KMS-11 (cell line): ENCODE data around the gene FBXO34.

Source experiments
- H2AFZ ChIP-seq: fragments of 200-600 bp; sonication (generic); 2 replicates; pipeline ENCODE4 v1.6.1; 2016; ENCODE audit warnings: antibody characterized with exemption, mixed run types, low read depth
- H3K27ac ChIP-seq: fragments of 200-600 bp; sonication (generic); 2 replicates; pipeline ENCODE4 v1.6.1; 2016; ENCODE audit warnings: mild to moderate bottlenecking, mixed run types
- H3K27me3 ChIP-seq: fragments of 200-600 bp; sonication (generic); 2 replicates; pipeline ENCODE4 v1.6.1; 2017; ENCODE audit warnings: mild to moderate bottlenecking, low read depth, mixed run types, moderate library complexity; ENCODE audit not compliant: insufficient read depth
- H3K36me3 ChIP-seq: fragments of 200-600 bp; sonication (generic); 2 replicates; pipeline ENCODE4 v1.6.1; 2017; ENCODE audit warnings: mild to moderate bottlenecking, mixed run types; ENCODE audit not compliant: insufficient read depth
- H3K4me1 ChIP-seq: fragments of 200-600 bp; sonication (generic); 2 replicates; pipeline ENCODE4 v1.6.1; 2016; ENCODE audit warnings: mild to moderate bottlenecking, low read depth, mixed run types; ENCODE audit not compliant: poor library complexity, severe bottlenecking
- H3K4me2 ChIP-seq: fragments of 200-600 bp; sonication (generic); 2 replicates; pipeline ENCODE4 v1.7.0; 2016; ENCODE audit warnings: mild to moderate bottlenecking, mixed run types
- H3K4me3 ChIP-seq: fragments of 200-600 bp; sonication (generic); IDR thresholded peaks from 2 replicates; pipeline ENCODE4 v1.6.1; 2017; ENCODE audit warnings: low read depth, low read length, mixed read lengths; ENCODE audit not compliant: insufficient read depth
- H3K79me2 ChIP-seq: fragments of 200-600 bp; sonication (generic); 2 replicates; pipeline ENCODE4 v1.6.1; 2016; ENCODE audit warnings: low read depth, mixed run types; ENCODE audit not compliant: insufficient read depth
- H3K9ac ChIP-seq: fragments of 200-600 bp; sonication (generic); 2 replicates; pipeline ENCODE4 v1.6.1; 2016; ENCODE audit warnings: mild to moderate bottlenecking, mixed run types
- H4K20me1 ChIP-seq: fragments of 200-600 bp; sonication (generic); 2 replicates; pipeline ENCODE4 v1.6.1; 2016; ENCODE audit warnings: mild to moderate bottlenecking, mixed run types; ENCODE audit not compliant: insufficient read depth
- CTCF ChIP-seq: fragments of 200-600 bp; sonication (generic); conservative IDR thresholded peaks from 2 replicates; pipeline ENCODE4 v1.6.1; 2017; ENCODE audit warnings: low read depth, mild to moderate bottlenecking, antibody characterized with exemption, low read length, moderate library complexity, mixed read lengths

FBXO34 gene

GRCh38 chr14:55373784-55374705 lies 102.8 kb downstream of the FBXO34 start:
- H3K36me3 ChIP-seq = no peaks in the 10 kb centered on the region
- TF ChIP-seq CTCF = no peak

GRCh38 chr14:55374771-55375170 lies 103.5 kb downstream of the FBXO34 start:
- Histone ChIP-seq H3K27ac (no peak overlapping the region), H2AFZ (no peak overlapping the region), H3K4me1 (peaks cover 8% of the 10 kb centered on the region), H3K36me3 (no peaks in the 10 kb centered on the region), H3K9ac (no peak overlapping the region), H4K20me1 (no peaks in the 10 kb centered on the region), H3K27me3 (no peaks in the 10 kb centered on the region), H3K79me2 (no peaks in the 10 kb centered on the region), H3K4me3 (no peak overlapping the region), H3K4me2 (0 out of 2 replicates have a peak overlapping the region, but pooled peaks have one; percentile 3)
- TF ChIP-seq CTCF = no peak

More at GRCh38 chr14:55373784-55374705, 102.8 kb downstream of the FBXO34 start:
- H3K9ac ChIP-seq = no peak overlapping the region
- H3K79me2 ChIP-seq = no peaks in the 10 kb centered on the region
- no peak overlapping the region for H3K27ac ChIP-seq
- 0 out of 2 replicates have a peak overlapping the region, but pooled peaks have one; percentile 3 for H3K4me2 ChIP-seq
- no peak overlapping the region for H3K4me3 ChIP-seq
- H3K4me1 ChIP-seq = peaks cover 8% of the 10 kb centered on the region
- H2AFZ ChIP-seq = no peak overlapping the region
- H3K27me3 ChIP-seq = no peaks in the 10 kb centered on the region
- H4K20me1 ChIP-seq = no peaks in the 10 kb centered on the region

- no peaks in the 10 kb centered on the region for H3K27me3 ChIP-seq
Measured at GRCh38 chr14:55377236-55377635, 106.0 kb downstream of the FBXO34 start.

GRCh38 chr14:55381040-55381439 lies 109.8 kb downstream of the FBXO34 start:
- Histone ChIP-seq H3K36me3 (no peaks in the 10 kb centered on the region), H3K27me3 (no peaks in the 10 kb centered on the region), H3K79me2 (no peaks in the 10 kb centered on the region), H3K4me3 (no peak overlapping the region), H4K20me1 (no peaks in the 10 kb centered on the region), H3K4me2 (no peak overlapping the region), H3K4me1 (no peaks in the 10 kb centered on the region), H2AFZ (no peak overlapping the region), H3K27ac (no peak overlapping the region), H3K9ac (no peak overlapping the region)
- no peak for TF ChIP-seq CTCF

More at GRCh38 chr14:55377236-55377635, 106.0 kb downstream of the FBXO34 start:
- no peaks in the 10 kb centered on the region for H3K79me2 ChIP-seq
- no peaks in the 10 kb centered on the region for H3K36me3 ChIP-seq
- no peak overlapping the region for H2AFZ ChIP-seq
- H4K20me1 ChIP-seq = no peaks in the 10 kb centered on the region
- no peak overlapping the region for H3K9ac ChIP-seq
- H3K4me2 ChIP-seq = no peak overlapping the region
- no peak overlapping the region for H3K4me3 ChIP-seq
- no peak for TF ChIP-seq CTCF
- no peak overlapping the region for H3K27ac ChIP-seq
- peaks cover 8% of the 10 kb centered on the region for H3K4me1 ChIP-seq
